ENCODE data around the gene MESP1. TPM values are rescaled to one million over a fixed set of nuclear protein-coding genes. Genes with fewer than 3 reads are reported as not detected.
"Not testable (repeated sequence)": the region's sequence is repeated elsewhere in the genome, so short reads cannot be mapped to it uniquely, and the experiment has no call there.

The MESP1 gene
- total RNA-seq, 6 donors from 2014 or later = 0.49 to 3.5 (median 1.7) TPM

GRCh38 chr15:89783861-89784685 is 33.0 kb upstream of the MESP1 start:
- peak; percentile 5 to 50 for ATAC-seq (ENCODE audit: low FRiP score in 2 of 2)
- DNase-seq = no peak

GRCh38 chr15:89783111-89783860 is 32.2 kb upstream of the MESP1 start:
- Histone ChIP-seq H3K4me3 (no peak overlapping the region), H3K4me1 (peaks cover 0 to 4% (median 2%) of the 10 kb centered on the region in 4 donors), H3K36me3 (no peaks in the 10 kb centered on the region), H3K27me3 (no peaks in the 10 kb centered on the region), H3K27ac (no peak overlapping the region), H3K9me3 (no peaks in the 10 kb centered on the region)
- TF ChIP-seq EP300 (IDR thresholded peaks at IDR 0.05) = no peak
- no peak for TF ChIP-seq CTCF (IDR thresholded peaks at IDR 0.05)
- no peak for TF ChIP-seq POLR2AphosphoS5 (IDR thresholded peaks at IDR 0.05)
- no peak for TF ChIP-seq POLR2A (IDR thresholded peaks at IDR 0.05)
- ATAC-seq (ENCODE audit: low FRiP score in 2 of 2) (peak; percentile 23 to 66), DNase-seq (peak in 1 of 2 donors; percentile 59)
- 75 to 81% methylated on average over 13 to 14 of the region's 14 CpGs for WGBS, 2 donors

More at GRCh38 chr15:89783861-89784685, 33.0 kb upstream of the MESP1 start:
- Histone ChIP-seq H3K27ac (no peak overlapping the region), H3K4me1 (peaks cover 0 to 4% (median 2%) of the 10 kb centered on the region in 4 donors), H3K36me3 (no peaks in the 10 kb centered on the region), H3K9me3 (no peaks in the 10 kb centered on the region), H3K27me3 (no peaks in the 10 kb centered on the region), H3K4me3 (no peak overlapping the region)
- TF ChIP-seq EP300 (IDR thresholded peaks at IDR 0.05) = no peak
- TF ChIP-seq POLR2A (IDR thresholded peaks at IDR 0.05) = no peak
- no peak for TF ChIP-seq POLR2AphosphoS5 (IDR thresholded peaks at IDR 0.05)
- TF ChIP-seq CTCF (IDR thresholded peaks at IDR 0.05) = no peak
- WGBS, 2 donors = 85 to 91% methylated on average over 5 to 15 of the region's 15 CpGs

GRCh38 chr15:89782619-89782950 is 31.5 kb upstream of the MESP1 start:
- not testable (repeated sequence) for DNase-seq; H3K36me3 ChIP-seq; H3K9me3 ChIP-seq; H3K27ac ChIP-seq; H3K4me1 ChIP-seq; H3K4me3 ChIP-seq; H3K27me3 ChIP-seq; ATAC-seq (ENCODE audit: low FRiP score in 2 of 2)
- 89 to 93% methylated on average over 9 of the region's 9 CpGs for WGBS, 2 donors

GRCh38 chr15:89781891-89782618 is 31.0 kb upstream of the MESP1 start:
- Histone ChIP-seq H3K4me3 (no peak overlapping the region), H3K27ac (no peak overlapping the region), H3K36me3 (no peaks in the 10 kb centered on the region), H3K9me3 (no peaks in the 10 kb centered on the region), H3K27me3 (no peaks in the 10 kb centered on the region), H3K4me1 (peaks cover 0 to 4% (median 3%) of the 10 kb centered on the region in 4 donors)
- 75 to 79% methylated on average over 15 of the region's 15 CpGs for WGBS, 2 donors
- ATAC-seq (ENCODE audit: low FRiP score in 2 of 2) (peak in 1 of 2 donors; percentile 56), DNase-seq (no peak)
- TF ChIP-seq CTCF (IDR thresholded peaks at IDR 0.05) = no peak
- TF ChIP-seq POLR2A (IDR thresholded peaks at IDR 0.05) = no peak
- no peak for TF ChIP-seq POLR2AphosphoS5 (IDR thresholded peaks at IDR 0.05)
- TF ChIP-seq EP300 (IDR thresholded peaks at IDR 0.05) = no peak

GRCh38 chr15:89781055-89781454 is 30.0 kb upstream of the MESP1 start:
- Histone ChIP-seq H3K4me3 (no peak overlapping the region), H3K27me3 (no peaks in the 10 kb centered on the region), H3K36me3 (no peaks in the 10 kb centered on the region), H3K9me3 (no peaks in the 10 kb centered on the region), H3K27ac (no peak overlapping the region), H3K4me1 (peaks cover 8 to 14% (median 11%) of the 10 kb centered on the region in 4 donors)
- DNase-seq = no peak
- WGBS, 2 donors = 60 to 74% methylated on average over 6 of the region's 6 CpGs
- ATAC-seq (ENCODE audit: low FRiP score in 2 of 2) = no peak
- TF ChIP-seq EP300 (IDR thresholded peaks at IDR 0.05) (no peak), POLR2A (IDR thresholded peaks at IDR 0.05) (no peak), CTCF (IDR thresholded peaks at IDR 0.05) (no peak), POLR2AphosphoS5 (IDR thresholded peaks at IDR 0.05) (no peak)
